Neural cell (in vitro differentiated cells): Measurements from ENCODE around the gene PIM3.

Experiments used
- EP300 ChIP-seq: fragments of 450-650 bp; conservative IDR thresholded peaks from 2 replicates; pipeline ENCODE4 v1.6.1; 2014; ENCODE audit warnings: antibody characterized with exemption, mild to moderate bottlenecking, moderate library complexity; ENCODE audit not compliant: poor library complexity, severe bottlenecking
- SMC3 ChIP-seq: fragments of 450-650 bp; conservative IDR thresholded peaks from 2 replicates; pipeline ENCODE4 v1.6.1; 2014; ENCODE audit warnings: antibody characterized with exemption, mild to moderate bottlenecking, moderate library complexity; ENCODE audit not compliant: poor library complexity
- TF ChIP-seq, protein P1 (sequence below): fragments of 450-650 bp; IDR thresholded peaks from 2 replicates; pipeline ENCODE4 v1.5.1; 2014; ENCODE audit warnings: antibody characterized with exemption, mild to moderate bottlenecking, moderate library complexity; ENCODE audit not compliant: poor library complexity, severe bottlenecking

DNA sequence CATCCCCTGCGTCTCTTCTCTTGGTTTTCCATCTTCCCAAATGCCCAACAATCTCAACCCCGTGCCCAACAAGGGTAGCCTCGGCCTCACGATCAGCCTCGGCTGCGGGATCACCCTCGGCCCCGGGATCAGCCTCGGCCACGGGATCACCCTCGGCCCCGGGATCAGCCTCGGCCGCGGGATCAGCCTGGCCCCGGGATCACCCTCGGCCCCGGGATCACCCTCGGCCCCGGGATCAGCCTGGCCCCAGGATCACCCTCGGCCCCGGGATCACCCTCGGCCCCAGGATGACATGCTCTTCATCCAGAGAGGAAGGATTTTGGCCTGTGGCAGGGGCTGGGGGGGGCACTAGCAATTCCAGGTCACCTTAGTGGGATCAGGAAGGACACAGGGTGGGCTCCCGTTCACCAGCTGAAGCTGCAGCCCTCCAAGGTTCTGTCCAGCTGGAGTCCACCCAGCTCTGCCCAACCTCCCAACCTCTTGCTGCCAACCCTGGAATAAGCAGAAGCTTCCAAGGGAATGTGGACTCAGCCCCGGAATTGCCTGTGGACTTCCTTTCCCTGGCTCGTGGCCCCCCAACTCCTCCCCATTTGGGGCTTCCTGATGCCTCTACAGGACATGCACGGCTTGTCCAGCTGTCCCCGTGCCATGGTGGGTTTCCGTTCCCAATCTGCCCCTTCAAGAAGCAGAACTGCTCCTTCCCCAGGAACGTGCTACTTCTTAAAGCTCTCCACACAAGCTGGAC is 48.5 kb upstream of the PIM3 start:
- no peak for TF ChIP-seq EP300
- TF ChIP-seq SMC3, result no peak
- TF ChIP-seq, protein P1, sequence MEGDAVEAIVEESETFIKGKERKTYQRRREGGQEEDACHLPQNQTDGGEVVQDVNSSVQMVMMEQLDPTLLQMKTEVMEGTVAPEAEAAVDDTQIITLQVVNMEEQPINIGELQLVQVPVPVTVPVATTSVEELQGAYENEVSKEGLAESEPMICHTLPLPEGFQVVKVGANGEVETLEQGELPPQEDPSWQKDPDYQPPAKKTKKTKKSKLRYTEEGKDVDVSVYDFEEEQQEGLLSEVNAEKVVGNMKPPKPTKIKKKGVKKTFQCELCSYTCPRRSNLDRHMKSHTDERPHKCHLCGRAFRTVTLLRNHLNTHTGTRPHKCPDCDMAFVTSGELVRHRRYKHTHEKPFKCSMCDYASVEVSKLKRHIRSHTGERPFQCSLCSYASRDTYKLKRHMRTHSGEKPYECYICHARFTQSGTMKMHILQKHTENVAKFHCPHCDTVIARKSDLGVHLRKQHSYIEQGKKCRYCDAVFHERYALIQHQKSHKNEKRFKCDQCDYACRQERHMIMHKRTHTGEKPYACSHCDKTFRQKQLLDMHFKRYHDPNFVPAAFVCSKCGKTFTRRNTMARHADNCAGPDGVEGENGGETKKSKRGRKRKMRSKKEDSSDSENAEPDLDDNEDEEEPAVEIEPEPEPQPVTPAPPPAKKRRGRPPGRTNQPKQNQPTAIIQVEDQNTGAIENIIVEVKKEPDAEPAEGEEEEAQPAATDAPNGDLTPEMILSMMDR, result no peak
